GM21825 (cell line): Measurements from ENCODE around the gene CMTM8.

Experiments
- ATAC-seq: cut with Tn5 transposase; IDR thresholded peaks from one replicate; pipeline ENCODE4 v1.9.1; 2021; ENCODE audit warnings: mild to moderate bottlenecking, moderate library complexity; ENCODE audit not compliant: unreplicated experiment

Gene CMTM8

GRCh38 chr3:32405711-32406323, 167.3 kb downstream of the CMTM8 start:
- ATAC-seq: no peak

DNA sequence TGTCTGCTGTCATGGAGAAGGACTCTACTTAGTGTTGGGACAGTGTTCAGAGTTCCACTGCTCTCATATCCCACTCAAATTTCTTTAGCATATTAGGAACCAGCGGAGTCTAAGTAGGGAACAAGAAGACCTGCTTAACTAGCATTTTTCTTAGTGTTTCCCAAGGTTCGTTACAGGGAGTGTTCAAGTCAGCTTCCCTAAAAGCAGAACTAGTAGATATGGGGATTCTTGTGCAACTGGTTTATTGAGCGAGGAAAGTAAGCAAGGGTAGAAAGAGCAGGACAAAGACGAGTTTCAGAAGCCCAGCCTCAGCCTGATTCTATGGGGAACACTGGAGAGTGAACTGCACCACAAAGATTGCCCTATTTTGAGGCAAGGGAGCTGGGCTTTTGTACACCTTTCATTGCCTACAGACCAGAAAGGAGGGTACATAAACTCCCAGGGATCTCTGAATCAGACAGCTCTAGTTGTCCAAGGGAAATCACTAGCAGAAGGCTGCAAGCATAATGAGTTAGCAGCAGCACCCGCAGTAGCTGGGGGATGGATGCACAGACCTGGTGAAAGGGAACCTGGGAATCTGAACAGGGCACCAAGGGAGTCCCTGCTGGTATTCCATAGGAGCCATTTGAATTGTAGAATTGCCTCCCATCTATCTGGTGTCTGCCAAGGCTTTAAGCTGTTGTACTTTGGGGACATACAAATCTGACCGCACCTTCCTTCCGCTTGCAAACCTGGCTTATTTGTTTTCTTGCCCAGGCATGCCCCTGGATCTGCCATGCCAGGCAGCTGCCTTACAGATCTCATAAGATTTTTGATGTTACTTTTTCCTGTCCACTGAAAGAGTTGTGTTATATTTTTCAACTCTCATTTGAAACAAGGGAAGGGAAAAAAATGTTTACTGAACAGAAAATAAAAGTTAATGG, 168.3 kb downstream of the CMTM8 start:
- ATAC-seq: no peak

DNA sequence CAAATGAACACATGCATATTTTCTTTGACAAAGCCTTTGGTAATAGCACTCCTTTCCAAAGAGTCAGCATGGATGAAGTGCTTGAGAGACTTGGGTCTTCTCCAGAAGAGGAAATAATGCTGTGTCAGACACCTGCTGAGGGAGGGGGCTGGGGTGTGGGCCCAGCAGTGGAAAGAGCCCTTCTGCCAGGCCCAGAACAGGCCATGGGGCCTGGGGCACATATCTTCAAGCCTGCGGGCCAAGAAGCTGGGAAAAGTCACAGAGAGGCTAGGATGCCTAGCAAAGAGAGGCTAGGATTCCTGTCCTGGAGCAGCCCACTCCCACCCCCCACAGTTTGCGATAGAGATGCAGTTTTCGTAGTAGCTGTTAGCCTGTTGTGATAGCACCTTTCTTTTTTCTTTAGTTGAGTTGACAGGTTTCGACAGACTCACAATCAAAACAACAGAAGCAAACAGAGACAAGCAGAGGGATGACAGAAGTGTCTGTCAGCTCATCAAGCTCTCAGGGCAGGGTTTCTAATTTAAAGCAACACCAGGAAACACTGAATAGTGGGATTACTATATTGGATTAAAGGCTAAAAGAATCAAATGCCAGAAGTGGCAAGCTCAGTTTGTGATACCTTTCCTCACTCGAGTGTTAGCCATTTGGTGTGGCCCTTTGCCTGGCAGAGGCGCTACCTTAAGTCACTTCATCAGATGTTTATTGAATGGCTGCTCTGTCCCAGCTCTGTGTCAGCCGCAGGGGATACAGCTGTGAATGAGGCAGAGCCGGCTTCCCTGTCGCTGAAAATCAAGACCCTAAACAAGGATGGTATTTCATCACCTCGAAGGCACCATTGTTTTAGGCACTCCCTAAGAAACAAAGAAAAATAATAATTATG, 172.1 kb downstream of the CMTM8 start:
- ATAC-seq: no peak

- ATAC-seq: no peak
Observed at GRCh38 chr3:32411442-32411841, 173.0 kb downstream of the CMTM8 start.

GRCh38 chr3:32412887-32413286, 174.4 kb downstream of the CMTM8 start:
- ATAC-seq: no peak

DNA sequence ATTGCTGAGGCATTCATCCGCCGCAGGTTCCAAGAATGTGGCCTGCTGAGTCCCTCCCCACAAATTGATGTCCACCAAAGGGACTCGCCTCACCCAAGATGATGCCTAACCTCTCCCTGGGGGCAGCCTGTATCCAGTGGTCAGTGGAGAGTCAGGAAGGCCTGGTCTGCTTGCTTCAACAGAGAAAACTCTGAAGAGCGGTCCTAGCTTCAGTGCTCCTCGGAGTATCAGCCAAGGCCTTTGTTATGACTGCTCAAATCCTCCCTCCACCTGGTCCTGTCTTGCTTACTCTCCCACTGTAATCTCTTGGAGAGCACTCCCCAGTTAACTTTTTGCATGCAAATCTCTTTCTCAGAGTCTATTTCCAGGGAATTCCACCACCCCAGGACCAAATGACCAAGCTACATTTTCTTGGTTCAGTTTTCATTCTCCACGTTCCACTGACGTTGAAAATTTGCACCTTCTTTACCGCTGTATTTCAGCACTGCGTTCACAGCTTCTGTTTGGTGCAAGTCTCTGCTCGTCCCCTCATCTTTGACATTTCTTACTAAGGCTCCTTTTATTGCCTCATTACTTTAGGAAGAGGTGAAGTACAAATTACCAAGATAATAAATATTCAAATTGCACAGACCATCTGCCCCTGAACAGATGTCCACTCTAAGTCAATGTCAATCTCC, 175.5 kb downstream of the CMTM8 start:
- no peak for ATAC-seq

DNA sequence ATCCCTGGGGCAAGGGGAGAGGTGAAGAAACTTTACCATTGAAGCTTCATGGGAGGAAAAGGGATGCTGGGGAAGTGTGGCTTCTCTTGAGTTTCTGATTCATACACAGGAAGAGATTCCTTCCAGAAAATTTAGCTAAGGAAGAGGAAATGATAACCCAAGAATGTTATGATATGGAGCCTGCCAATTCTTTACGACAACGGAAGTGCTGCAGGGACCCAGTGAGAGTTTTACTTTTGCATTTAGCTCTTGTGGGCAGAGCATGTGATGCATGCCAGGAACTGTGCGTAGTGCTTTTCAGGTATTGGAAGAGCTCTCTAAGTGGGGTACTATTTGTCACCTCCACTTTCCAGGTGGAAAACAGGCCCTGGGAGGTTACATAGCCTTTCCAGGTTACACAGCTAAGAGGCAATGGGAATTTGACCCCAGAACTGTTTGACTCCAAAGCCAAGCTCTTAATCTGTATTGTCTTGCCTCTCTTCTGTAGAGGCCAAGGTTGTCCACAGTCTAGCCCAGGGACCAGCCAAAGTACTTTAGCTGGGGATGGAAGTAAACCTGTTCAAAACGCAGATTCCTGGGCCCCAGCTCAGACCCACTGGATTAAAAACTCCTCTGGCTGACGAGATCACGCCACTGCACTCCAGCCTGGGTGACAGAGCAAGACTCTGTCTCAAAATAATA, 176.2 kb downstream of the CMTM8 start:
- peak; percentile 70 for ATAC-seq

GRCh38 chr3:32419742-32420125, 181.3 kb downstream of the CMTM8 start:
- no peak for ATAC-seq
